Hepatic stellate cell (primary cell): Measurements from ENCODE around the gene TAS2R46.
"Not testable (repeated sequence)": the region's sequence is repeated elsewhere in the genome, so short reads cannot be mapped to it uniquely, and the experiment has no call there.

Experiments used
- DNase-seq: peaks from one replicate; pipeline ENCODE4 v3.0.0; 2011; ENCODE audit warnings: low spot score

Gene TAS2R46

GRCh38 chr12:11062194-11062593, at the start of gene TAS2R46:
Gene TAS2R46, minus strand, starts transcription at chr12:11062294. Its CDS starts 0 bp downstream, at chr12:11062294.
- DNase-seq: not testable (repeated sequence)

DNA sequence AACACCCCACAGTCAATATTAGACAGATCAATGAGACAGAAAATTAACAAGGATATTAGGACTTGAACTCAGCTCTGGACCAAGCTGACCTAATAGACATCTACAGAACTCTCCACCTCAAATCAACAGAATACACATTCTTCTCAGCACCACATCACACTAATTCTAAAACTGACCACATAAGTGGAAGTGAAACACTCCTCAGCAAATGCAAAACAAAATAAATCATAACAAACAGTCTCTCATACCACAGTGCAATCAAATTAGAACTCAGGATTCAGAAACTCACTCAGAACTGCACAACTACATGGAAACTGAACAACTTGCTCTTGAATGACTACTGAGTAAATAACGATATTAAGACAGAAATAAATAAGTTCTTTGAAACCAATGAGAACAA, 49.1 kb upstream of the TAS2R46 start:
- DNase-seq: not testable (repeated sequence)

DNA sequence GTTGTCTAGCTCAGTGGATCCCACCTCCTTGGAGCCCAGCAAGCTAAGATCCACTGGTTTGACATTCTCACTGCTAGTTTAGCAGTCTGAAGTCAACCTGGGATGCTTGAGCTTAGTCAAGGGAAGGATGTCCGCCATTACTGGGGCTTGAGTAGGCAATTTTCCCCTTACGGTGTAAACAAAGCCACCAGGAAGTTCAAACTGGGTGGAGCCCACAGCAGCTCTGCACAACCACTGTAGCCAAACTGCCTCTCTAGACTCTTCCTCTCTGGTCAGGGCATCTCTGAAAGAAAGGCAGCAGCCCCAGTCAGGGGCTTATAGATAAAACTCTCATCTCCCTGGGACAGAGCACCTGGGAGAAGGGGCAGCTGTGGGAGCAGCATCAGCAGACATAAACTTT, 46.8 kb upstream of the TAS2R46 start:
- no peak for DNase-seq

DNA sequence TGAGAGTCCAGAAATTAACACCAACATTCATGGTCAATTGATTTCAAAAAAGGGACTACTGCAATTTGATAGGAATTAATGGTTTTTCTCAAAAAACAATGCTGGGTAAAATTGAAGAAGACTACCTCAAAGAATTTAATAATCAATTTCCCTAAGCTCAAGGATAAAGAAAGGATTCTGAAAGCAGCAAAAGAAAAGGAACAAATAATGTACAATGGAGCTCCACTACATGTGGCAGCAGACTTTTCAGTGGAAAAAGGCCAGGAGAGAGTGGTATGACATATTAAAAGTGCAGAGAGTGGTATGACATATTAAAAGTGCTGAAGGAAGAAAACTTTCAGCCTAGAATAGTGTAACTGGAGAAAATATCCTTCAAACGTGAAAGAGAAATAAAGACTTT, 45.6 kb upstream of the TAS2R46 start:
- no peak for DNase-seq

DNA sequence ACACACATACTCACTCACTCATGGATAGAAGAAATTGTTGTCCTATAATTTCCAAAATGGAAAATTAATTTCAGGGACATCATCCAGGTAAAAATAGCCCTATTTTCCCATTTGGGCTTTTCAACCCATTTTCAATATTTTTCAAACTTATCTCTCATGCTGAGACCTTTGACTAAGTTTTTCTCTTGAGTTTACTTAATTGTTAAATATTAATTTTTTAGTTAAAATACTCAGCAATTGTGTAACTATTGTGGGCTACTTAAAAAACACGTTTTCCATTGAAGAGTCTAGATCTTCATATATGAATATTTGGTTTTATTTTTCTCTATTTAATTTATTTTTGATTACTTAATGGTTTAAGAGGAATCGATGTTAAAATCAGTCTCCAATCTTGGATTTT, 44.2 kb upstream of the TAS2R46 start:
- DNase-seq: no peak

GRCh38 chr12:11105546-11105945, 43.5 kb upstream of the TAS2R46 start:
- DNase-seq: no peak

- DNase-seq: not testable (repeated sequence)
Observed at GRCh38 chr12:11094910-11095309, 32.8 kb upstream of the TAS2R46 start.

DNA sequence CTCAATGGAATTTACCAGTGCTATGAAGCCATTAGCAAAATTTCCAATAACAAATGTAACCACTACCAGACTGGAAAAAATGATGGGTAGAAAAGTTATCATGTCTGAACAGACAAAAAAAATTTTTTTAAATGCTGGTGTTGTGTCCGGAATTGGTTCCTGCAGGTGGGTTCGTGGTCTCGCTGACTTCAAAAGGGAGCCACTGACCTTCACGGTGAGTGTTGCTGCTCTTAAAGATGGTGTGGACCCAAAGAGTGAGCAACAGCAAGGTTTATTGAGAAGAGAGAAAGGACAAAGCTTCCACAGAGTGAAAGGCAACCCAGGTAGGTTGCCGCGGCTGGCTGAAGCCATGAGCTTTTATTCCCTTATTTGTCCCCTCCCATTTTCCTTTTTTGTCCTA, 30.0 kb upstream of the TAS2R46 start, which contains the start of gene TAS2R43:
Gene TAS2R43 (minus strand): TSS at position 186 of the 400 bp plus-strand sequence. CDS start 84 bp downstream, at position 102.
- no peak for DNase-seq

GRCh38 chr12:11089246-11089645, 27.2 kb upstream of the TAS2R46 start:
- DNase-seq: no peak

DNA sequence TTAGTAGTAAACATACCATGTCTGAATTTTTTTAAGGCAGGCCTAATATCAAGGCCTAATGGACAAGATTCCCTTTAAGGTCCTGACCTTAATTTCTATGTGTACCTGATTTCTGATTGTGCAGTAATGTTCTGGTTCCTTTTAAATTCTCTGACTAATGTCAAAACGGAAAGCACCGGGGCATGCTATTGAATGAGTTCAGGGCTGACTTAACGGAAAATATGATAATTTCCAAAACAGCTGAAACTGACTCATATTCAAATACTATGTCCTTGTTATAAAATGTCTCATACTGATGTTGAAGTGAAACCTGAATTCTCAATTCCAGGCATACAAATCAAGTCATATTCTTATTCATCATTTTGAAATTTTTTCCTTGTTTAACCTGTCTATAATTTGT, 23.3 kb upstream of the TAS2R46 start:
- no peak for DNase-seq

- DNase-seq: no peak
Observed at GRCh38 chr12:11081987-11082386, 19.9 kb upstream of the TAS2R46 start.

GRCh38 chr12:11078246-11078645, 16.2 kb upstream of the TAS2R46 start:
- DNase-seq: no peak

- no peak for DNase-seq
Observed at GRCh38 chr12:11075642-11076041, 13.5 kb upstream of the TAS2R46 start.

GRCh38 chr12:11071414-11071813, 9.3 kb upstream of the TAS2R46 start:
- DNase-seq: no peak

- no peak for DNase-seq
Observed at GRCh38 chr12:11070999-11071398, 8.9 kb upstream of the TAS2R46 start.

DNA sequence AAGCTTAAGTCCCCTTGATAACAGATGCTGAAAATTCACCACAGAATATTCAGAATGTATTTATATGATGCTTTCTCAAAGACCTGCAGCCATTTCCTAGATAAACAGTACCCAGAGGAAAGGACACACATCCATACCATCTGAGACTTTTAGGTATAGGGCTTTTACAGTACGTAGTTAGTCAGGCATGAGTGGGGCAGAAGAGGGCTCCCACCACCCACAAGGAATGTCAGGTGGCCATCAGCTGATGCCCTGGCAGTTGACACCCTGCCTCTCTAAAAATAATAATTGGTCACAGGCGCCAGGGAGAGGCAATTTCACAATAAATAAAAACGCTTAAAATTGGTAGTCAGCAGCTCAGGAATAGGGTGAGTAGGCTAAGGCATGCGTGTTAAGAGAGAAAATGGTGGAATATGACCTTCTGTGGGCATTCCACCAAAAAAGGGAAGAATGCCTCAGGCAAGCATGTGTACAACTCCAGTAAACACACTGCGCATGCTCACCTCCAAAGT, 7.8 kb upstream of the TAS2R46 start:
- DNase-seq: no peak

DNA sequence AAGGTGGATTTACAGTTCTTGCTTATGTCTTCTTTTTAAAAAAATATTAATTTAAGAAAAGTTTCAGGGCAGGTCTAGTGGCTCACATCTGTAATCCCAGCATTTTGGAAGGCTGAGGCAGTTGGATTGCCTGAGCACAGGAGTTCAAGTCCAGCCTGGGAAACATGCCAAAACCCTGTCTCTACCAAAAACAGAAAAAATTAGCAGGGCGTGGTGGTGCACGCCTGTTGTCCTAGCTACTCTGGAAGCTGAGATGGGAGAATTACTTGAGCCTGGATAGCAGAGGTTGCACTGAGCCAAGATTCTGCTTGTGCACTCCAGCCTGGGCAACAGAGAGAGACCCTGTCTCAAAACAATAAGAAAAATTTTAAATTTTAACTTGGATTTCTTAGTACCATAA, 5.4 kb upstream of the TAS2R46 start:
- no peak for DNase-seq

- no peak for DNase-seq
Observed at GRCh38 chr12:11059784-11060183, 2.3 kb downstream of the TAS2R46 start.

- DNase-seq: no peak
Observed at GRCh38 chr12:11059041-11059440, 3.1 kb downstream of the TAS2R46 start.

DNA sequence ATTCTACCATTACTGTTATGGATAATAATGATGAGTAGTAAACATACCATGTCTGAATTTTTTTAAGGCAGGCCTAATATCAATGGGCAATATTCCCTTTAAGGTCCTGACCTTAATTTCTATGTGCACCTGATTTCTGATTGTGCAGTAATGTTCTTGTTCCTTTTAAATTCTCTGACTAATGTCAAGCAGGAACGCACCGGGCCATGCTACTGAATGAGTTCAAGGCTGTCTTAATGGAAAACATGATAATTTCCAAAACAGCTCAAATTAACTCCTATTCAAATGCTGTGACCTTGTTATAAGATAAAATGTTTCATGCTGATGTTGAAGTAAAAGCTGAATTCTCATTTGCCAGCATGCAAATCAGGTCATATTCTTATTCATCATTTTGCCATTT, 6.8 kb downstream of the TAS2R46 start:
- no peak for DNase-seq

- DNase-seq: not testable (repeated sequence)
Observed at GRCh38 chr12:11049806-11050531, 12.1 kb downstream of the TAS2R46 start.

- not testable (repeated sequence) for DNase-seq
Observed at GRCh38 chr12:11041366-11041765, 20.7 kb downstream of the TAS2R46 start.

DNA sequence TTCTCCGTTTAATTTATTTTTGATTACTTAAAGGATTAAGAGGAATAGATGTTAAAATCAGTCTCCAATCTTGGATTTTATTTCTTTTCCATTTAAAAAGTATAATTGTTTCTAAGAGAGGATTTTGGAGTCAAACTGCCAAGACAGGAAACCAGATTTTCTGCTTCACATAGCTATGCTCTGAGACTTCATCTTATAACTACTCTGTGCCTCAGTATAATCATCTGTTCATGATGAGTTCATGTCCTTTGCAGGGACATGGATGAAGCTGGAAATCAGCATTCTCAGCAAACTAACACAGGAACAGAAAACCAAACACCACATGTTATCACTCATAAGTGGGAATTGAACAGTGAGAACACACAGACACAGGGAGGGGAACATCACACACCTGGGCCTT, 21.9 kb downstream of the TAS2R46 start:
- DNase-seq: no peak

DNA sequence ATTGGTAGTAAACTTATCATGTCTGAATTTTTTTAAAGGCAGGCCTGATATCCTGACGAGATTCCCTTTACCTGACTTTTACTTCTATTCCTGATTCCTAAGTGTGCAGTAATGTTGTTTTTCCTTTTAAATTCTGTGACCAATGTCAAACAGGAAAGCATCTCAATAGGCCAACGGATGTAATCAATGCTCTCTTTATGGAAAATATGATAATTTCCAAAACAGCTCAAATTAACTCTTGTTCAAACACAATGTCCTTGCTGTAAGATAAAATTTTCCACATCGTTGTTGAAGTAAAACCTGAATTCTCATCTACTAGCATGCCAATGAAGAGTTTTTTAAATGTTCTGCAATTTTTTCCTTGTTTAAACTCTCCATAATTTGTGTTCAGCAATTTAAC, 22.9 kb downstream of the TAS2R46 start:
- DNase-seq: no peak
